ENCODE results near the gene KHK.
A peak's percentile ranks its signal among the peaks of the same experiment; 100 is the strongest.
"Not testable (repeated sequence)": the region's sequence is repeated elsewhere in the genome, so short reads cannot be mapped to it uniquely, and the experiment has no call there.

The KHK gene

GRCh38 chr2:27108221-27108620 lies 21.6 kb downstream of the KHK start:
- Histone ChIP-seq H3K27ac (ENCODE audit: low read depth, low read length) (no peak overlapping the region), H3K27me3 (ENCODE audit: control insufficient read depth, insufficient read depth, low read length) (no peaks in the 10 kb centered on the region), H3K9ac (ENCODE audit: low read depth, low read length) (no peak overlapping the region), H3K36me3 (ENCODE audit: control insufficient read depth, insufficient read depth, low read length) (no peaks in the 10 kb centered on the region), H3K4me3 (ENCODE audit: low read depth, low read length) (no peak overlapping the region), H3K4me1 (ENCODE audit: control insufficient read depth, insufficient read depth, low read length) (no peaks in the 10 kb centered on the region), H3K9me3 (ENCODE audit: control insufficient read depth, insufficient read depth, low read length) (no peaks in the 10 kb centered on the region)

GRCh38 chr2:27109083-27109482 lies 22.5 kb downstream of the KHK start:
- Histone ChIP-seq H3K36me3 (ENCODE audit: control insufficient read depth, insufficient read depth, low read length) (no peaks in the 10 kb centered on the region), H3K4me3 (ENCODE audit: low read depth, low read length) (no peak overlapping the region), H3K27me3 (ENCODE audit: control insufficient read depth, insufficient read depth, low read length) (no peaks in the 10 kb centered on the region), H3K27ac (ENCODE audit: low read depth, low read length) (no peak overlapping the region), H3K9me3 (ENCODE audit: control insufficient read depth, insufficient read depth, low read length) (no peaks in the 10 kb centered on the region), H3K9ac (ENCODE audit: low read depth, low read length) (no peak overlapping the region), H3K4me1 (ENCODE audit: control insufficient read depth, insufficient read depth, low read length) (no peaks in the 10 kb centered on the region)

- H3K4me1 ChIP-seq (ENCODE audit: control insufficient read depth, insufficient read depth, low read length); H3K36me3 ChIP-seq (ENCODE audit: control insufficient read depth, insufficient read depth, low read length); H3K4me3 ChIP-seq (ENCODE audit: low read depth, low read length); H3K9ac ChIP-seq (ENCODE audit: low read depth, low read length); H3K9me3 ChIP-seq (ENCODE audit: control insufficient read depth, insufficient read depth, low read length); H3K27ac ChIP-seq (ENCODE audit: low read depth, low read length); H3K27me3 ChIP-seq (ENCODE audit: control insufficient read depth, insufficient read depth, low read length): not testable (repeated sequence)
These were observed 24.2 kb downstream of the KHK start for GRCh38 chr2:27110603-27111352.

GRCh38 chr2:27111392-27112078 lies 25.0 kb downstream of the KHK start:
- not testable (repeated sequence) for H3K27ac ChIP-seq (ENCODE audit: low read depth, low read length); H3K4me1 ChIP-seq (ENCODE audit: control insufficient read depth, insufficient read depth, low read length); H3K27me3 ChIP-seq (ENCODE audit: control insufficient read depth, insufficient read depth, low read length); H3K9me3 ChIP-seq (ENCODE audit: control insufficient read depth, insufficient read depth, low read length); H3K9ac ChIP-seq (ENCODE audit: low read depth, low read length); H3K4me3 ChIP-seq (ENCODE audit: low read depth, low read length); H3K36me3 ChIP-seq (ENCODE audit: control insufficient read depth, insufficient read depth, low read length)

GRCh38 chr2:27115519-27115918 lies 28.9 kb downstream of the KHK start:
- Histone ChIP-seq H3K4me1 (ENCODE audit: control insufficient read depth, insufficient read depth, low read length) (peaks cover 7% of the 10 kb centered on the region; the same call in 1 of the 2 replicates), H3K27me3 (ENCODE audit: control insufficient read depth, insufficient read depth, low read length) (peaks cover 38% of the 10 kb centered on the region), H3K27ac (ENCODE audit: low read depth, low read length) (no peak overlapping the region), H3K9ac (ENCODE audit: low read depth, low read length) (no peak overlapping the region), H3K9me3 (ENCODE audit: control insufficient read depth, insufficient read depth, low read length) (no peaks in the 10 kb centered on the region), H3K4me3 (ENCODE audit: low read depth, low read length) (no peak overlapping the region), H3K36me3 (ENCODE audit: control insufficient read depth, insufficient read depth, low read length) (no peaks in the 10 kb centered on the region)

GRCh38 chr2:27117995-27118524 lies 31.5 kb downstream of the KHK start:
- Histone ChIP-seq H3K9ac (ENCODE audit: low read depth, low read length) (0 out of 2 replicates have a peak overlapping the region, but pooled peaks have one; percentile 18), H3K27me3 (ENCODE audit: control insufficient read depth, insufficient read depth, low read length) (peaks cover 64% of the 10 kb centered on the region), H3K27ac (ENCODE audit: low read depth, low read length) (no peak overlapping the region), H3K36me3 (ENCODE audit: control insufficient read depth, insufficient read depth, low read length) (no peaks in the 10 kb centered on the region), H3K9me3 (ENCODE audit: control insufficient read depth, insufficient read depth, low read length) (no peaks in the 10 kb centered on the region), H3K4me3 (ENCODE audit: low read depth, low read length) (peak overlapping the region; percentile 69), H3K4me1 (ENCODE audit: control insufficient read depth, insufficient read depth, low read length) (peaks cover 7% of the 10 kb centered on the region; the same call in 1 of the 2 replicates)

GRCh38 chr2:27118525-27119329 lies 32.2 kb downstream of the KHK start, which contains the start of gene CGREF1:
CGREF1 (minus strand) TSS chr2:27119128; CDS start chr2:27104366, 14,762 bp downstream.
- H3K27ac ChIP-seq (ENCODE audit: low read depth, low read length): no peak within 1 kb of the TSS
- peak within 1 kb of the TSS; percentile 18; the same call in 1 of the 2 replicates for H3K9ac ChIP-seq (ENCODE audit: low read depth, low read length)
- peaks cover 68% of the 10 kb centered on the region for H3K27me3 ChIP-seq (ENCODE audit: control insufficient read depth, insufficient read depth, low read length)

GRCh38 chr2:27119330-27119670 lies 32.7 kb downstream of the KHK start:
- Histone ChIP-seq H3K27me3 (ENCODE audit: control insufficient read depth, insufficient read depth, low read length) (peaks cover 74% of the 10 kb centered on the region), H3K4me1 (ENCODE audit: control insufficient read depth, insufficient read depth, low read length) (peaks cover 13% of the 10 kb centered on the region; the same call in 1 of the 2 replicates), H3K4me3 (ENCODE audit: low read depth, low read length) (peak overlapping the region; percentile 69)
- not testable (repeated sequence) for H3K36me3 ChIP-seq (ENCODE audit: control insufficient read depth, insufficient read depth, low read length); H3K9ac ChIP-seq (ENCODE audit: low read depth, low read length); H3K9me3 ChIP-seq (ENCODE audit: control insufficient read depth, insufficient read depth, low read length); H3K27ac ChIP-seq (ENCODE audit: low read depth, low read length)

More at GRCh38 chr2:27118525-27119329, 32.2 kb downstream of the KHK start, which contains the start of gene CGREF1:
- Histone ChIP-seq H3K9me3 (ENCODE audit: control insufficient read depth, insufficient read depth, low read length) (no peaks in the 10 kb centered on the region), H3K36me3 (ENCODE audit: control insufficient read depth, insufficient read depth, low read length) (no peaks in the 10 kb centered on the region), H3K4me1 (ENCODE audit: control insufficient read depth, insufficient read depth, low read length) (peaks cover 7% of the 10 kb centered on the region; the same call in 1 of the 2 replicates), H3K4me3 (ENCODE audit: low read depth, low read length) (peak within 1 kb of the TSS; percentile 69)

- Histone ChIP-seq H3K27ac (ENCODE audit: low read depth, low read length) (no peak overlapping the region), H3K4me1 (ENCODE audit: control insufficient read depth, insufficient read depth, low read length) (peaks cover 13% of the 10 kb centered on the region; the same call in 1 of the 2 replicates), H3K9ac (ENCODE audit: low read depth, low read length) (no peak overlapping the region), H3K27me3 (ENCODE audit: control insufficient read depth, insufficient read depth, low read length) (peaks cover 73% of the 10 kb centered on the region), H3K4me3 (ENCODE audit: low read depth, low read length) (no peak overlapping the region), H3K9me3 (ENCODE audit: control insufficient read depth, insufficient read depth, low read length) (no peaks in the 10 kb centered on the region), H3K36me3 (ENCODE audit: control insufficient read depth, insufficient read depth, low read length) (no peaks in the 10 kb centered on the region)
These were observed 35.3 kb downstream of the KHK start for GRCh38 chr2:27121906-27122305.

GRCh38 chr2:27122791-27123190 lies 36.2 kb downstream of the KHK start:
- Histone ChIP-seq H3K27me3 (ENCODE audit: control insufficient read depth, insufficient read depth, low read length) (peaks cover 66% of the 10 kb centered on the region), H3K4me3 (ENCODE audit: low read depth, low read length) (no peak overlapping the region), H3K36me3 (ENCODE audit: control insufficient read depth, insufficient read depth, low read length) (no peaks in the 10 kb centered on the region), H3K9me3 (ENCODE audit: control insufficient read depth, insufficient read depth, low read length) (no peaks in the 10 kb centered on the region), H3K27ac (ENCODE audit: low read depth, low read length) (no peak overlapping the region), H3K4me1 (ENCODE audit: control insufficient read depth, insufficient read depth, low read length) (peaks cover 13% of the 10 kb centered on the region; the same call in 1 of the 2 replicates), H3K9ac (ENCODE audit: low read depth, low read length) (no peak overlapping the region)
